HG02852 (cell line): ENCODE results near the gene ELANE.
"Not testable (repeated sequence)": the region's sequence is repeated elsewhere in the genome, so short reads cannot be mapped to it uniquely, and the experiment has no call there.

Experiments
- ATAC-seq: cut with Tn5 transposase; IDR thresholded peaks from one replicate; pipeline ENCODE4 v1.9.1; 2021; ENCODE audit warnings: mild to moderate bottlenecking, moderate library complexity; ENCODE audit not compliant: unreplicated experiment

ELANE gene

DNA sequence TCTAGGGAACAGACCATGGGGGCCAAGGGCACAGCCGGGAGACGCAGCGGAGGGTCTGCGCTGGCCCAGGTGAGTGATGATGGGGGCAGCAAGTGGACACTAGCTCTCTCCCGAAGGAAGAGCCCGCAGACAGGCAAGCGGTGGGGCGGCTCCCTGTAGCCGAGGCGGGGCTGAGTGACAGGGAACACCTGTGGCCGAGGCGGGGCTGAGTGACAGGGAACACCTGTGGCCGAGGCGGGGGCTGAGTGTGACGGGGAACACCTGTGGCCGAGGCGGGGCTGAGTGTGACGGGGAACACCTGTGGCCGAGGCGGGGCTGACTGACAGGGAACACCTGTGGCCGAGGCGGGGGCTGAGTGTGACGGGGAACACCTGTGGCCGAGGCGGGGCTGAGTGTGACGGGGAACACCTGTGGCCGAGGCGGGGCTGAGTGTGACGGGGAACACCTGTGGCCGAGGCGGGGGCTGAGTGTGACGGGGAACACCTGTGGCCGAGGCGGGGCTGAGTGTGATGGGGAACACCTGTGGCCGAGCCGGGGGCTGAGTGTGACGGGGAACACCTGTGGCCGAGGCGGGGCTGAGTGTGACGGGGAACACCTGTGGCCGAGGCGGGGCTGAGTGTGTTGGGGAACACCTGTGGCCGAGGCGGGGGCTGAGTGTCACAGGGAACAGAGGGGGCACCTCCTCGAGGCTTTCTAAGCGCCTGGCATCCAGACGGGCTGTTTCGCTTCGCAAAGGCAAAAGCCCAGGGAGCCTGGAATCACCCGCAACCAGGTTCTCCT is 39.5 kb downstream of the ELANE start:
- ATAC-seq: not testable (repeated sequence)

GRCh38 chr19:892243-892893 is 40.3 kb downstream of the ELANE start:
- peak; percentile 19 for ATAC-seq

DNA sequence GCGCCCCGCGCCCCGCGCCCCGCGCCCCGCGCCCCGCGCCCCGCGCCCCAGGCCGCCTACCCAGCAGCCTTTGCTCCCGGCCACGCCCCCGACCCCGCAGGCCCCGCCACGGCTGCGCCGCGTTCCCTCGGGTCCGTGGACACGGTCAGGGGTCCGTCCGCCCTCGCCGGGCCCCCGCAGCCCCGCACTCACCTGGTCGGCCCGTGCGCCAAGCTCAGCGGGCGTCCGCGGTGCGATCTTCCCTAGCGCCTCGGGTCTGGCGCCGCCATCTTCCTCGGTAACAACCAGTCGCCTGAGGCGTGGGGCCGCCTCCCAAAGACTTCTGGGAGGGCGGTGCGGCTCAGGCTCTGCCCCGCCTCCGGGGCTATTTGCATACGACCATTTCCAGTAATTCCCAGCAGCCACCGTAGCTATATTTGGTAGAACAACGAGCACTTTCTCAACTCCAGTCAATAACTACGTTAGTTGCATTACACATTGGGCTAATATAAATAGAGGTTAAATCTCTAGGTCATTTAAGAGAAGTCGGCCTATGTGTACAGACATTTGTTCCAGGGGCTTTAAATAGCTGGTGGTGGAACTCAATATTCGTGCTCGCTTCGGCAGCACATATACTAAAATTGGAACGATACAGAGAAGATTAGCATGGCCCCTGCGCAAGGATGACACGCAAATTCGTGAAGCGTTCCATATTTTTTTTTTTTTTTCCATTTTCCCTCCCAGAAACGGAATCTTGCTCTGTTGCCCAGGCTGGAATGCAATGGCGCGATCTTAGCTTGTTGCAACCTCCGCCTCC is 41.0 kb downstream of the ELANE start, which contains the start of the genes MED16 and RNU6-9:
TSS of gene MED16 (minus strand) at position 294 of the 796 bp plus-strand sequence. CDS start 2,056 bp downstream, outside the sequence.
TSS of gene RNU6-9 (plus strand) at position 591 of the 796 bp plus-strand sequence.
- ATAC-seq: peak; percentile 71

GRCh38 chr19:896434-896833 is 44.3 kb downstream of the ELANE start:
- ATAC-seq: no peak

- no peak for ATAC-seq
Measured at GRCh38 chr19:896999-897398, 44.9 kb downstream of the ELANE start.

GRCh38 chr19:897442-898039 is 45.4 kb downstream of the ELANE start:
- ATAC-seq: no peak

- no peak for ATAC-seq
Measured at GRCh38 chr19:898663-899062, 46.6 kb downstream of the ELANE start.

GRCh38 chr19:899336-900042 is 47.4 kb downstream of the ELANE start:
- no peak for ATAC-seq

- ATAC-seq: no peak
Measured at GRCh38 chr19:900043-900301, 47.9 kb downstream of the ELANE start.

GRCh38 chr19:900302-901111 is 48.4 kb downstream of the ELANE start:
- ATAC-seq: no peak

DNA sequence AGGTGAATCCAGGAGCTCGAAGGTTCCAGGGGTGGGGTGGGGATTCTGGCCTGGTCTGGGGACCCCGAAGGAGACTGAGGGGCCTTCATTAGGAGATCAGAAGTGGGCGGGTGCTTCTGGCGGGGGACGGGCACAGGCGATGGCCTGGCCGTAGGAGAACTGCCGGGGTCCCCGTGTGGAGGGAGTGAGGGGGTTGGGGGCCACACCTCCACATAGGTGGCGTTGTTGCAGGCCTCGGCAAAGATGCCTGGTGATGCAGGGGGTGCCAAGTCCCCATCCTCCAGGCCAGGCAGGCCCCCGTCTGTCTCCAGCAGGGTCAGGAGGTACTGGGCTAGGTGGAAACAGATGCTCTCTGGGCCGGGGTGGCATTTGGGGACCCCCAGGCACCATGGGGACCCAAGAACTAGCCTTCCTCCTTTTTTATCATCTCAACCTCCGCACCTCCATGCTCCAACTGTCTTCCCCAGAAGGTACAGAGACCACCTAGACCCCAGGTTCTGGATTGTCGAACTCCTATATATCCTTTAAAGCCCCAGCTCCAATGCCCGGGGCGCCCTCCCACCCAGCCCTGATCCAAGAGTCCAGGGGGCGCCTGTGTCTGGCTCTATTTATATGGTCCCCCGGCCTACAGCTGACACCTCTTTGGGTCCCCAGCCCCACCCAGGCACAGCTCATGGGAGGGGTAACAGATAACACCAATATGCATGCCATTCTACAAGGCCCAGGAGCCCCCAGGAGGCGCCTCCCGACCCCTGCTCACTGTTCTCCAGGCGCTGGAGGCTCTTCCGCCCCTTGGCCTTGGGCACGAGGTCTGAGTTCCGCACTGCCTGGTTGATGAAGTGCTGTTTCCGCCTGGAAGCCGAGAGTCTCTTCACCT is 49.4 kb downstream of the ELANE start:
- no peak for ATAC-seq

- no peak for ATAC-seq
Measured at GRCh38 chr19:902093-902370, 49.9 kb downstream of the ELANE start.

- ATAC-seq: no peak
Measured at GRCh38 chr19:902446-903226, 50.5 kb downstream of the ELANE start.

DNA sequence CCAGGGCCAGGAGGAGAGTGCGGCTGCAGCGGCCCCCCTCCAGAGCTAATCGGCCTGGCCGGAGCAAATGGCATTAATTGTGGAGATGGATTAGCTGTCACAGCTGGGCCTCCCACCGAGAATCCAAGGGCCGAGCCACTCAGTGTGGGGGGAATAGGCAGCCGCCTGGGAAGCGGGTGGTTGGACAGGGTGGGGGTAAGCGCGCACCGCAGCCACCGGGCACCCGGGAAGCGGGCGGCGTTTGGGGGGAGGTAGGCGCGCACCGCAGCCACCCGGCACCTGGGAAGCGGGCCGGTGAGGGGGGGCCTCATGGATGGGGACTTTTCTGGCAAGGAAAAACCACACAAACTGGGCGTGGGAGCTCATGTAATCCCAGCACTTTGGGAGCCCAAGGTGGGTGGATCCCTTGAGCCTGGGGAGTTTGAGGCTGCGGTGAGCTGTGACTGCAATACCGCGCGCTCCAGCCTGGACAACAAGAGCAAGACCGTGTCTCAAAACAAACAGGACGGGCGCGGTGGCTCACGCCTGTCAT is 51.2 kb downstream of the ELANE start:
- ATAC-seq: no peak

DNA sequence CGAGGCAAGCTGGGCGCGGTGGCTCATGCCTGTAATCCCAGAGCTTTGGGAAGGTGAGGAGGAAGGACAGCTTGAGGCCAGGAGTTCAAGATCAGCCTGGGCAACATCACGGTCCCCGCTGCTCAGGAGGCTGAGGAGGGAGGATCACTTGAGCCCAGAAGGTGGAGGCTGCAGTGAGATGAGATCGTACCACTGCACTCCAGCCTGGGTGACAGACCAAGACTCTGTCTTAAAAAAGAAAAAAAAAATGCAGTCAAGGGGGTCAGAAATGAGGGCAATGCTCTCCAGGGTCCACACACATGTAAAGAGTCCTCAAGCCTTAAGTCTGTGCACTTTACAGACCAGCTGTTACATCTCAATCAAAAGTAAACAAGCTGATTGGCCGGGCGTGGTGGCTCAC is 52.4 kb downstream of the ELANE start:
- ATAC-seq: no peak
